Brain pericyte (primary cell): ENCODE results near the gene SP9.

Source experiments
- DNase-seq: peaks from one replicate; pipeline ENCODE4 v3.0.0-alpha.2; 2012; ENCODE audit warnings: low read depth, low spot score

Gene SP9

GRCh38 chr2:174334781-174335251 is at the start of gene SP9:
Gene SP9 (plus strand): TSS chr2:174334954. CDS start chr2:174335093, 139 bp downstream.
- no peak for DNase-seq

- DNase-seq: no peak
Observed at GRCh38 chr2:174286172-174286571, 48.6 kb upstream of the SP9 start.

- DNase-seq: no peak
Observed at GRCh38 chr2:174292908-174293307, 41.8 kb upstream of the SP9 start.

- no peak for DNase-seq
Observed at GRCh38 chr2:174300114-174300513, 34.6 kb upstream of the SP9 start.

- DNase-seq: no peak
Observed at GRCh38 chr2:174312581-174313234, 22.0 kb upstream of the SP9 start.

- DNase-seq: no peak
Observed at GRCh38 chr2:174322149-174322548, 12.6 kb upstream of the SP9 start.

GRCh38 chr2:174322746-174323145 is 12.0 kb upstream of the SP9 start:
- no peak for DNase-seq

- DNase-seq: no peak
Observed at GRCh38 chr2:174324530-174324929, 10.2 kb upstream of the SP9 start.

- no peak for DNase-seq
Observed at GRCh38 chr2:174325373-174326160, 9.2 kb upstream of the SP9 start.

- DNase-seq: no peak
Observed at GRCh38 chr2:174326161-174327020, 8.4 kb upstream of the SP9 start.

- DNase-seq: no peak
Observed at GRCh38 chr2:174327021-174327840, 7.5 kb upstream of the SP9 start.

GRCh38 chr2:174327841-174328113 is 7.0 kb upstream of the SP9 start:
- no peak for DNase-seq

GRCh38 chr2:174328114-174328960 is 6.4 kb upstream of the SP9 start:
- DNase-seq: no peak

GRCh38 chr2:174328961-174329715 is 5.6 kb upstream of the SP9 start:
- DNase-seq: no peak

- no peak for DNase-seq
Observed at GRCh38 chr2:174330945-174331594, 3.7 kb upstream of the SP9 start.

- no peak for DNase-seq
Observed at GRCh38 chr2:174331595-174332216, 3.0 kb upstream of the SP9 start.

GRCh38 chr2:174332217-174332963 is 2.4 kb upstream of the SP9 start:
- no peak for DNase-seq

GRCh38 chr2:174333017-174333371 is 1.8 kb upstream of the SP9 start:
- DNase-seq: no peak
